Activated CD4-positive, alpha-beta memory T cell treated with anti-CD3 and anti-CD28 coated beads, Interleukin-2, amount 10 ng/mL, durations not matched to agents 7 days and 5 days (primary cell): ENCODE measurements around the gene ARSG. TPM values are rescaled to one million over a fixed set of nuclear protein-coding genes. Genes with fewer than 3 reads are reported as not detected.

Experiments
- CTCF ChIA-PET: fragments of 350-600 bp; sonication (Branson Sonifier 250); formaldehyde crosslinking; loops from one replicate; lab custom pipeline; 2021; ENCODE audit warnings: antibody characterized with exemption, inconsistent platforms; lab: Charles Lee
- POLR2A ChIA-PET: fragments of 350-600 bp; sonication (Branson Sonifier 250); formaldehyde crosslinking; loops from one replicate; lab custom pipeline; 2021; ENCODE audit warnings: antibody characterized with exemption; lab: Charles Lee
- DNase-seq: peaks from one replicate; pipeline ENCODE4 v3.0.0-alpha.2; 2020
- H3K27ac Mint-ChIP-seq: one replicate; pipeline ENCODE4 v1.8.0; 2021; ENCODE audit warnings: mild to moderate bottlenecking, mixed read lengths
- H3K27me3 Mint-ChIP-seq: one replicate; pipeline ENCODE4 v1.8.0; 2021; ENCODE audit warnings: mixed read lengths
- H3K36me3 Mint-ChIP-seq: one replicate; pipeline ENCODE4 v1.8.0; 2021; ENCODE audit warnings: low read depth, mixed read lengths
- H3K4me1 Mint-ChIP-seq: one replicate; pipeline ENCODE4 v1.8.0; 2021; ENCODE audit warnings: mixed read lengths
- H3K4me3 Mint-ChIP-seq: one replicate; pipeline ENCODE4 v1.8.0; 2021; ENCODE audit warnings: mild to moderate bottlenecking, mixed read lengths
- H3K9me3 Mint-ChIP-seq: one replicate; pipeline ENCODE4 v1.8.0; 2021; ENCODE audit warnings: mixed read lengths
- total RNA-seq, 2 experiments: library from RNA; stranded (reverse); gene quantifications; one replicate each; pipeline ENCODE4 v1.2.3, GENCODE V29; 2021

ARSG gene
- total RNA-seq, 2 experiments from 2014 or later, result 13.5 to 16.8 TPM

DNA sequence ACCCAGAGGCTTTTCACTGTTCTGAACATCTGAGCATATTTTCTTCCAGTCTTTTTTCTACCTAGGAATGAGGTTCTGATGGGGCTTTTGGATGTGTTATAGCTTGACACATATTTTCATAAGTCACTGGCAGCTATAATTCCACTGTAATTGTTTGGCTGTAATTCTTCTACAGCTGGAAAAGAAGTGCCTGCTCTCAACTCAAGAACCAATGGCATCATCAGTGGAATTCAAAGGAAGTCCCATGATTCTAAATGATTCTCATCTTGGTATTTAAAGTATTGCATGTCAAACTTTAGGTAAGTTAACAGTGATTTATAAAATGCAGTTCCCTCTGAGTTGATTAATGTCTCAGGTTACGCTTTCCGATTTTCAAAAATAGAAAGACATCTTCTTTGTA lies 149.2 kb downstream of the ARSG start:
- POLR2A ChIA-PET, result interaction anchor here (0.6 to 14.5 kb wide), 3 partner anchors 10 to 149 kb away, joined by 3 to 255 read pairs (median 5); partner anchors contain the start of genes ARSG, SLC16A6 and WIPI1
- peaks cover 60% of the 10 kb centered on the region for H3K4me1 Mint-ChIP-seq

DNA sequence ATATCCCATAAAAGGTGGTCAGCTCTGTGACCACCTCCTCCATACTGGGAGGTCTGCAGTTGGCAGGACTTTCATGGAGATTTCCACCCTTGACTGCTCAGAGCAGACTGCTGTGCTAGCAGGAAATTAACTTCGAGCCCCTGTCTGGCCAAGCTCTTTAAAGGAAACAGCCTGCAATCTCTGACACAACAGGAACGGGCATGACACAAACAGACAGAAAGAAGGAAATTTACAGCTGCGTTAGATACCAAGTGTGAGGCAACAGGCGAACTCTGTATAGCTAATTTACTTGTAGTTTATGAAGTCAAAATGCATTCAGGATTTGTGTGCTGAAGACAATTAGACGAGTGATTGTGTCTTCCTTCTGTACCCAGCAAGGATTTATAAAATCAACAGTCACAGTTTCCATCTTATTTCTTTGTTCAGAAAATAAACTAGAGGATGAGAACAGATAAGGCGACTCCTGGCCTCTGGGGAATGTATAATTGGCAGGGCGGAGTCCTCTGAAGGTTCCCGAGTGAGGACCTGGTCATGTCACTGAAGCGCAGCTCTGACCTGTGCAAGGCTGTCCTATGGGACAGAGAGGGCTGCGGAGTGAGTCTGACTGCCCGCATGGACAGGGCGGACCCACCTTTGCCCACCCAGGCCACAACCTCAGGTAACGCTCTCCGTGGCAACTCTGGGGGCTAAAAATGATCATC lies 149.9 kb downstream of the ARSG start:
- Mint-ChIP-seq H3K4me3 (no peak overlapping the region), H3K4me1 (peaks cover 53% of the 10 kb centered on the region), H3K27ac (peak overlapping the region; percentile 36), H3K36me3 (peaks cover 67% of the 10 kb centered on the region), H3K9me3 (no peaks in the 10 kb centered on the region), H3K27me3 (no peaks in the 10 kb centered on the region)
- POLR2A ChIA-PET, result interaction anchor here (0.6 to 14.5 kb wide), 4 partner anchors 9 to 150 kb away, joined by 3 to 255 read pairs (median 6); partner anchors contain the start of genes ARSG, SLC16A6 and WIPI1
- CTCF ChIA-PET, result interaction anchor here (0.9 to 8.6 kb wide), 4 partner anchors 9 to 237 kb away, joined by 3 to 206 read pairs (median 3); partner anchors contain the start of gene WIPI1
- DNase-seq, result no peak

More for the DNA sequence above, 149.2 kb downstream of the ARSG start:
- peak overlapping the region; percentile 36 for H3K27ac Mint-ChIP-seq
- H3K27me3 Mint-ChIP-seq, result no peaks in the 10 kb centered on the region
- peaks cover 69% of the 10 kb centered on the region for H3K36me3 Mint-ChIP-seq
- H3K9me3 Mint-ChIP-seq, result no peaks in the 10 kb centered on the region
- no peak for DNase-seq
- H3K4me3 Mint-ChIP-seq, result no peak overlapping the region
- CTCF ChIA-PET, result interaction anchor here (0.9 to 8.6 kb wide), 4 partner anchors 8 to 267 kb away, joined by 3 to 206 read pairs (median 3); partner anchors contain the start of gene WIPI1

DNA sequence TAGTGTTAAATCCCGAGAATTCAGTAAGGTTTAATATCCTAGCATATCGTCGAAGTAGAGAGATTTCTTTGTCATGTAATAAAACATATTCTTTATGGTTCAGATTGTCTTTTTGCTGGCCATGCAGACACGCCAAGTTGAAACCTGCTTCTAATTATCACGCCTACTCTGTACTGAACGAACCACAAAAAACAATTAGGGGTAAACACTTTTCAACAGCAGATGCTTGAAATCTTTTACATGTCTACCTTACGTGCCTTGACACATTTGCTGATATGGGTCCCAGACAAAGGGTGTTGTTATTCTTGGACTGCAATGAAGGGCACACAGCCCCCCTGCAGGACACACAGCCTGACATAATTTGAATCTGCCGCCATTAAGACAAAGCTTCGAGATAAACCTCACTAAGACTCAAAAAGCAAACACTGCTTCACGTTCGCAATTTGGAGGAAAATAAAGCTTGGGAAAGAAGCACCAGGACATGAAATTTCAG lies 152.7 kb downstream of the ARSG start:
- ChIA-PET POLR2A (interaction anchor here (2.1 to 14.5 kb wide), 2 partner anchors 14 to 153 kb away, joined by 4 to 255 read pairs; partner anchors contain the start of genes SLC16A6 and WIPI1), CTCF (interaction anchor here (0.8 kb wide), 1 partner anchor 22 kb away, joined by 6 read pairs; no protein-coding TSS in a partner anchor)
- Mint-ChIP-seq H3K9me3 (no peaks in the 10 kb centered on the region), H3K27ac (no peak overlapping the region), H3K4me3 (no peak overlapping the region), H3K4me1 (peaks cover 36% of the 10 kb centered on the region), H3K27me3 (no peaks in the 10 kb centered on the region), H3K36me3 (peaks cover 72% of the 10 kb centered on the region)
- DNase-seq, result no peak

DNA sequence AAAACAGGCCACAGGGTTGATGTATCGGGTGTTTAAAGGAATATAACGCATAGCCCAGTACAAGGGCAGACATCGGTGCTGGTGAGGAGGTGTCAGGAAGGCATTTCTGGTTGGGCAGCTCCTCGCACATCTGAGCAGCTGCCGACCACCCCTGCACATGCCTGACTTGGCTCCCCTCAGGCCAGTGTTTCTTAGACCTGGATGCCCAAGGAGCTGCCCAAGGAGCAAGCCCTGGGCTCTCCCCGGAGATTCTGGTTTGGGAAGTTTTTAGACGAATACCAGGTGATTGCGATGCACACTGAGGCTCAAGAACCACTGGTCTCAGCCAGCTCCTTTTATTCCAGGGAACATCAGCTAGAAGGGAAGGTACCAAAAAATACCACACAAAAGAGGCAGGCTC lies 154.4 kb downstream of the ARSG start:
- Mint-ChIP-seq H3K4me3 (no peak overlapping the region), H3K27ac (no peak overlapping the region), H3K9me3 (no peaks in the 10 kb centered on the region), H3K36me3 (peaks cover 78% of the 10 kb centered on the region), H3K4me1 (peaks cover 24% of the 10 kb centered on the region), H3K27me3 (no peaks in the 10 kb centered on the region)
- ChIA-PET POLR2A (interaction anchor here (1.0 to 14.5 kb wide), 3 partner anchors 13 to 155 kb away, joined by 3 to 255 read pairs (median 4); partner anchors contain the start of genes SLC16A6 and WIPI1), CTCF (interaction anchor here (0.7 to 1.9 kb wide), 4 partner anchors 10 to 17 kb away, joined by 3 to 7 read pairs (median 4); no protein-coding TSS in a partner anchor)
- DNase-seq, result no peak

DNA sequence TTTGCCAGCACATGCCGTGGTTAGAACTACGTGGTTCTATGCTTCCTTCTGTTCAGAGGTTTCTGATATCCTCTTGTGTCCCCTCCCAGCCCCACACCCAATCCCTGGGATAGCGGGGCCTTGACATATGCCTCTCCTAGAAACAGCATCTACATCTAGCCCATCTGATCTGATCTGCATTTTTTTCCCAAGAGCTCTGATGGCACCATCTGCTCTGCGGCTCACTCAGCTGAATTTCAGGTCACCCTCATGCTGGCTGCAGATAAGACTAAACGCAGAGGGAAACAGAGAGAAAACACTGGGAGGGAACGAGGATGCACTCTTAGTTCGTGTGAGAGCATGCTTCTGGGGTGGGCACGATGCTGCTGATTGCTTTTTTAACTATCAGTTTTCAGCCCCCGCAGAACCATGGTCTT lies 155.3 kb downstream of the ARSG start:
- H3K36me3 Mint-ChIP-seq, result peaks cover 77% of the 10 kb centered on the region
- H3K4me1 Mint-ChIP-seq, result peaks cover 15% of the 10 kb centered on the region
- H3K9me3 Mint-ChIP-seq, result no peaks in the 10 kb centered on the region
- no peak overlapping the region for H3K27ac Mint-ChIP-seq
- DNase-seq, result no peak
- no peaks in the 10 kb centered on the region for H3K27me3 Mint-ChIP-seq
- ChIA-PET CTCF (interaction anchor here (1.0 to 1.9 kb wide), 4 partner anchors 9 to 154 kb away, joined by 3 to 7 read pairs (median 4); no protein-coding TSS in a partner anchor), POLR2A (interaction anchor here (14.5 kb wide), 1 partner anchor 12 kb away, joined by 255 read pairs; the partner anchor contains the start of gene WIPI1)
- H3K4me3 Mint-ChIP-seq, result no peak overlapping the region

DNA sequence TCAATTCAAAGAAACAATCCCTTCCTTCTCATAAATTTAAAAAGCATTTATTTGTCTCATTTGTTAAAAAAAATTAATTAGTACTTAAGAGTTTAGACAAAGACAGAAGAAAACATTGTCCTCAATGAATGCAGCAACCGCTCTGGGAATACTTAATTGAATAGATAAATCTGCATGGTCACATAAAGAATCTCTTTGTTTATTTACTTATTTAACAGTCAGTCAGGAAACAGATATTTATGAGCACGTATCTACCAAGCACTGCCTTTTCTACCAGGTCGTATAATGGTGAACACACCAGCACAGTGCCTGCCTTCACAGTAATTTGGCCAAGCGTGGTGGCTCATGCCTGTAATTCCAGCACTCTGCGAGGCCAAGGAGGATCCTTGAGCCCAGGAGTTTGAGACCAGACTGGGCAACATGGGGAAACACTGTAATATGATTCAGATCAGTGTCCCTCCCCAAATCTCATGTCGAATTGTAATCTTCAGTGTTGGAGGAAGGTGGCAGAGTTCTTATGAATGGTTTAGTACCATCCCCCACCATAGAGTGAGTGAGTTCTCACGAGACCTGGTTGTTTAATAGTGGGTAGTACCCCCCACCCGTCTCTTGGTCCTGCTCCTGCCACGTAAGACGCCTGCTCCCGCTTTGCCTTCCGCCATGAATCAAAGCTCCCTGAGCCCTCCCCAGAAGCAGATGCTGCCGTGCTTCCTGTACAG lies 157.9 kb downstream of the ARSG start:
- H3K9me3 Mint-ChIP-seq, result no peaks in the 10 kb centered on the region
- peaks cover 71% of the 10 kb centered on the region for H3K36me3 Mint-ChIP-seq
- ChIA-PET POLR2A (no interaction called here), CTCF (interaction anchor here (1.6 kb wide), 1 partner anchor 17 kb away, joined by 5 read pairs; no protein-coding TSS in a partner anchor)
- H3K4me3 Mint-ChIP-seq, result no peak overlapping the region
- peaks cover 24% of the 10 kb centered on the region for H3K4me1 Mint-ChIP-seq
- H3K27me3 Mint-ChIP-seq, result no peaks in the 10 kb centered on the region
- H3K27ac Mint-ChIP-seq, result no peak overlapping the region
- DNase-seq, result no peak

DNA sequence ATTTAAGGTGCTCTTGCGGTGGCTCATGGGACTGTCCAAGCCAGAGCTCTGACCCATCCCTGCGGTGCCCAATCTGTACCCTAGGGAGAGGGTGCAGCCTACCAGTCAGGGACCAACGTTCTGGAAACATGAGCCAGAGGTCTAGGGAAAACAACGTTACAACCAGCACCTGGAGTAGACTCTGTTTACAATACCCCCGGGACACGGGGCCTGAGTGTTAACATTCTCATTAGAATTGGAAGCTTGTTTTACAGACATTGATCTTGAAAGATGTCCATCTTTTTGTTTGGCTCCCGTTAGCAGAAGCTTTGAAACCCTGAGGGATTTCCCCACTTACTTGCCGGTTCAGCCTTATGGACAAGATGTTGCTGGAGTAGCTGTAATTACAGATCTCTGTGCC lies 159.1 kb downstream of the ARSG start:
- no peak overlapping the region for H3K27ac Mint-ChIP-seq
- peaks cover 72% of the 10 kb centered on the region for H3K36me3 Mint-ChIP-seq
- no peak for DNase-seq
- peaks cover 36% of the 10 kb centered on the region for H3K4me1 Mint-ChIP-seq
- POLR2A ChIA-PET, result interaction anchor here (1.1 to 1.6 kb wide), 4 partner anchors 8 to 202 kb away, joined by 3 to 6 read pairs (median 4); partner anchors contain the start of gene AMZ2
- H3K9me3 Mint-ChIP-seq, result no peaks in the 10 kb centered on the region
- H3K4me3 Mint-ChIP-seq, result no peak overlapping the region
- no peaks in the 10 kb centered on the region for H3K27me3 Mint-ChIP-seq
- CTCF ChIA-PET, result interaction anchor here (1.5 to 1.6 kb wide), 2 partner anchors 18 to 187 kb away, joined by 3 to 5 read pairs; no protein-coding TSS in a partner anchor

DNA sequence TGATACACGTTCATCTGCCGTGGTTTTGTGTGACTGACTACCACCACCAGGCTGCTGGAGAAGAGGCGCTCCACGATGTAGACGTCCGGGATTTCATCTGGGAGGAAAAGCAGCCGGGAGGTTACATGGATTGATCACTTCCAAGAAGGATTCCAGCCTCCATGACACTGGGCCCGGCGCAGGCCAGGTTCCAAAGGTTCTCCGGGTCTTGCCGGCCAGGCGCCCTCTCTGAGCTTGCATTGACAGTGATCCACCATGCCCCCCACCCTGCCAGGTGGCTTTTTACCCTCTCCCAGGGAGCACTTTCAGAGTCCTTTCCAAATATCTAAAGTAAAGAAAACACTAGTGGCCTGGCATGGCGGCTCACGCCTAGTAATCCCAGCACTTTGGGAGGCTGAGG lies 159.5 kb downstream of the ARSG start:
- ChIA-PET CTCF (interaction anchor here (1.5 to 1.6 kb wide), 2 partner anchors 19 to 187 kb away, joined by 3 to 5 read pairs; no protein-coding TSS in a partner anchor), POLR2A (interaction anchor here (1.1 to 1.6 kb wide), 4 partner anchors 9 to 203 kb away, joined by 3 to 6 read pairs (median 4); partner anchors contain the start of gene AMZ2)
- DNase-seq, result no peak
- H3K36me3 Mint-ChIP-seq, result peaks cover 68% of the 10 kb centered on the region
- peaks cover 41% of the 10 kb centered on the region for H3K4me1 Mint-ChIP-seq
- H3K9me3 Mint-ChIP-seq, result no peaks in the 10 kb centered on the region
- no peaks in the 10 kb centered on the region for H3K27me3 Mint-ChIP-seq
- no peak overlapping the region for H3K4me3 Mint-ChIP-seq
- H3K27ac Mint-ChIP-seq, result no peak overlapping the region

DNA sequence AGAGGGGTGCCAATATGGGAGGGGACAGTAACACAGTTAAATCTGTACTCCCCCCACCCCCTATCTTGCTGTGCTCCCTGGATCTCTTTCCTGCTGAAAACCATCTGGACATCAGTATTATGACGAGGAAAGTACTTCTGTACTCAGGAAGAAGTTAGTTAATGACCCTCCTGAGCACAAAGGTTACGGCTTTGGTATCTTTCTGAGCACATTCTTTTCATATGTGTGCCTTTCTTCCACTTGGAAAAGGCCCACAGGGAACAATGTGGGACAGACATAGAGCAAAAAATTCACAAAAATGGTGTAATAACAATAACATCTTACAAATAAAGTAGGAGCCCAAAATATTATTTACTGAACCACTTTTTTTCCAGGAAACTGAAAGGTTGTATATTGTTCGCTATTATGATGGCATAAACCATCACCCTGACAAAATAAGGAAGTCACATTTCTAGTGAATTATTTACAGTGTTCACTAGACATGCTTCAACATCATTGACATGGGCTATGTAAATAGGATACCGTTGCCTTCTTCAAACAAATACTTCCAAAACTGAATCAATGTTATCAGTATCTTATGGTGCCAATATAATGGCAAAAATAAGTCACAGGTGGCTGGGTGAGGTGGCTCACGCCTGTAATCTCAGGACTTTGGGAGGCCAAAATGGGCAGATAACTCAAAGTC lies 160.5 kb downstream of the ARSG start:
- CTCF ChIA-PET, result interaction anchor here (18.0 kb wide), 1 partner anchor 13 kb away, joined by 206 read pairs; no protein-coding TSS in a partner anchor
- Mint-ChIP-seq H3K4me3 (no peak overlapping the region), H3K27ac (no peak overlapping the region), H3K27me3 (no peaks in the 10 kb centered on the region), H3K36me3 (peaks cover 66% of the 10 kb centered on the region), H3K9me3 (no peaks in the 10 kb centered on the region), H3K4me1 (peaks cover 45% of the 10 kb centered on the region)
- no peak for DNase-seq
- POLR2A ChIA-PET, result interaction anchor here (1.6 kb wide), 1 partner anchor 10 kb away, joined by 6 read pairs; no protein-coding TSS in a partner anchor

DNA sequence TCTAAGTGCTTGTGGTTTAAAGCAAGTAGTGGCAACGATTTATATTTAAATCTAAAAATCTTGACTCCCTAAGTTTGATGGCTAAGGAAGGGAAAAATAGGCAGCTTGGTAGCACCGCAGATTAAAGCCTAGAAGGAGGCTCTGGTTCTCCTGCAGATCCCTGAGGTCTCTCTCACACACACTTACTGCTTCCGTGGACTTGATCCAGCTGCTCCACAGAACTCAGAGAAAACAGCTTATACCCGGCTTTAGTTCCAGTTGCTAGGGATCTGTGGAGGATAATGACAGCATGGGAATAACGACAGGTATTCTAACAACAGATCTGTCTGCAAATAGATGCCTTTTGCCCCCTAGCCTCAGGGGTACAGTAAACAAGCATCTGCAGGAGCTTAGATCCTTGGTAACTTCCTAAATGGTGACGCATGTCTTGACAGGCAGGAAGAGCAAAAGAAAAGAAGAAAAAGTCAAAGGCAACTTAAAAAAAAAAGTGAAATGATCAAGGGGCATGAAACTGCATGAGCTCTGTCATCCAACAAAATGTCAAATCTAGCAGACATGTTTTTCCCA lies 161.5 kb downstream of the ARSG start:
- no peak for DNase-seq
- Mint-ChIP-seq H3K36me3 (peaks cover 65% of the 10 kb centered on the region), H3K27me3 (no peaks in the 10 kb centered on the region), H3K4me3 (no peak overlapping the region), H3K4me1 (peaks cover 45% of the 10 kb centered on the region), H3K27ac (no peak overlapping the region), H3K9me3 (no peaks in the 10 kb centered on the region)
- CTCF ChIA-PET, result interaction anchor here (18.0 kb wide), 1 partner anchor 14 kb away, joined by 206 read pairs; no protein-coding TSS in a partner anchor
- POLR2A ChIA-PET, result interaction anchor here (12.1 kb wide), 1 partner anchor 12 kb away, joined by 255 read pairs; no protein-coding TSS in a partner anchor

DNA sequence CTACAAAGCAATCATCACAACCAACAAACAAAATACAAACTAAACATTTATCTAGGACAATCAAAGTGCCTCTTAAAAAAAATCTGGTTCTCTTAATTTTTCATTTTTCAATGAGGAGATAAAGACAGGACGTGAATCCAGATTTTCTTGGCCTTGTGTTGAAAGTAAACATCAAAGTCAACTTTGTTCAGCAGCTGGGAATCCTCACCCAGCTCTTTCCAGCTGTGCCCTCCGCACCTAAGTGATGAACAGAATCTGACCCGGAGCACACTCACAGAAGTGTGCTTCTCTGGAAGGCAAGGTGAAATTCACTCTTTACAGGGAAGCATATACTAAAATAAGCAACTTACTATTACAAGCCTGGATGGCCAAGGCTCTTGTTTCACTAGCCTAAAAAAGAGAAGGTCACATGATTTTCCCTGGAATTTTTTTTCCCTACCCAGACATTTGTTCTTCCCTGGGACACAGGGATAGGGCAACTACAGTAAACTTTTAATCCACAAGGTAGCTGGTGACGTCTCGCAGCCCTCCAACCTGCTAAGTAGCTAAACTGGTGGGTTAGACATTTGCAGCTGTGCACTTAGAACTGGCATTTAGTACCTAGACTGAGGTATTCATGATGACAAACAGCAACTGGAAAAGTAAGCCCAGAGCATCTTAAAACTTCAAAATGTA lies 162.8 kb downstream of the ARSG start:
- no peak overlapping the region for H3K4me3 Mint-ChIP-seq
- no peak for DNase-seq
- POLR2A ChIA-PET, result interaction anchor here (2.4 to 12.1 kb wide), 2 partner anchors 13 to 164 kb away, joined by 11 to 255 read pairs; partner anchors contain the start of genes ARSG and SLC16A6
- H3K27me3 Mint-ChIP-seq, result no peaks in the 10 kb centered on the region
- CTCF ChIA-PET, result interaction anchor here (0.6 to 18.0 kb wide), 3 partner anchors 15 to 160 kb away, joined by 3 to 206 read pairs (median 3); no protein-coding TSS in a partner anchor
- H3K36me3 Mint-ChIP-seq, result peaks cover 52% of the 10 kb centered on the region
- H3K4me1 Mint-ChIP-seq, result peaks cover 54% of the 10 kb centered on the region
- H3K27ac Mint-ChIP-seq, result no peak overlapping the region
- H3K9me3 Mint-ChIP-seq, result no peaks in the 10 kb centered on the region
